ENCODE results near the gene NEU2. TPM values are rescaled to one million over a fixed set of nuclear protein-coding genes. Genes with fewer than 3 reads are reported as not detected.

The NEU2 gene
- not detected for total RNA-seq

DNA sequence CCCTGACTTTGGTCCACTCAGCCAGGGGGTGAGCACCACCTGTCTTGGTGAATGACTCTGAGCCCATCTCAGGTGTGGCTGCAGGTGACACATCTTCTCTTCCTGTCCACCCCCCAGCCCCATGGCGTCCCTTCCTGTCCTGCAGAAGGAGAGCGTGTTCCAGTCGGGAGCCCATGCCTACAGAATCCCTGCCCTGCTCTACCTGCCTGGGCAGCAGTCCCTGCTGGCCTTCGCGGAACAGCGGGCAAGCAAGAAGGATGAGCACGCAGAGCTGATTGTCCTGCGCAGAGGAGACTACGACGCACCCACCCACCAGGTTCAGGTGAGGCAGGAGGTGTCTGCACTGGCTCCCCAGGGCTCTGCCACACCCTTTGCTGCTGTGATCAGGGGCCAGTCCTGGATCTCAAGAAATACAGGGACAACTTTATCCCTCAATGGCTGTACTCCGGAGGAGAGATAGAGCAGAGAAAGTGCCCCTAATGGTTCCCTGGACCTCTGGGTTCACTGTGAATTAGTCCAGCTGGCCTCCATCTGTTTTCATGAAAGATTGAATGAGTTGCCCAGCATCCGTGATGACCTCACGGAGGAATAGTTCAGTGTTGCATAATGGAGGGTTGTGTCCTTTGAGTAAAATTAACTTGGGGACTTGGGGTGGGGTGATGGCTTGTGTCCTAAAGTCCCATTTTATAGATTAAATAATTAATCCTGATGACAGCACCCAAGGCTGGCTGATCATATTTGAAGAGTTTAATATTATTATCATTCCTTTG is at the start of gene NEU2:
Gene NEU2 (plus strand): TSS at position 122 of the 770 bp plus-strand sequence. CDS start 0 bp downstream, at position 122.
- no peak for DNase-seq

DNA sequence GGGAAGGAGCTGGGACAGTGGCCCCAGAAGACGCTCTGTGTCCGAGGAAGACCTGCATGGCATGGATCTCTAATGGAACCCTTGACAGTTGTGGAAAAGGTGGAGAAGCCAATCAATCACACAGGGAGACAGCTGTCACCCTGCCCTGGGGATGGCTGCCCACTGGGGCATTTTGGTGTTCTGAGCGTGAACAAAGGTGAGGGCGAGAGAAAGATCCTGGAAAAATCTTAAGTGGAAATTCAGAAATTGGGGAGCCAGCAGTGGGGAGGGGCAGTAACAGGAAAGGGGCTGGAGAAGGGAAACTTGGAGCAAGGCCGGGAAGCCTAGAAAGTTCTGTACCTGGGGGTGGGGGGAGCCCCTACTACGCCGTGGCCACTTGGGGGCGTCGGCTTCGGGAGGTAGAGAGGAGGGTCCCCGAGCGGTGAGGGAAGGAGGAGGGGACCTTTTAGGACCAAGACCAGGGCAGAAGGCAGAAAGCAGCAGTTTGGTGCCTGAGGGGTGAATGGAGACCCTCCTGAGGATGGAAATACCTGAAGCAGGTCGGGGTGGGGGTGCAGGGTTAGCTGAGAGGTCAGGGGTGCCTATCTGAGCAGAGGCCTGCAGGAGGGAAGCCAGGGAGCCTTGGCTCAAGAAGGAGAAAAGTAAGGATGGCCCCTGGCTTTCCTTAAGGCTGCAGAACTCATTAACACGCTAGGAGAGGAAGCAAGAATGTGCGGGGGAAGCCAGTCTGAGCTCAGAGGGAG is 49.4 kb upstream of the NEU2 start:
- no peak for DNase-seq

DNA sequence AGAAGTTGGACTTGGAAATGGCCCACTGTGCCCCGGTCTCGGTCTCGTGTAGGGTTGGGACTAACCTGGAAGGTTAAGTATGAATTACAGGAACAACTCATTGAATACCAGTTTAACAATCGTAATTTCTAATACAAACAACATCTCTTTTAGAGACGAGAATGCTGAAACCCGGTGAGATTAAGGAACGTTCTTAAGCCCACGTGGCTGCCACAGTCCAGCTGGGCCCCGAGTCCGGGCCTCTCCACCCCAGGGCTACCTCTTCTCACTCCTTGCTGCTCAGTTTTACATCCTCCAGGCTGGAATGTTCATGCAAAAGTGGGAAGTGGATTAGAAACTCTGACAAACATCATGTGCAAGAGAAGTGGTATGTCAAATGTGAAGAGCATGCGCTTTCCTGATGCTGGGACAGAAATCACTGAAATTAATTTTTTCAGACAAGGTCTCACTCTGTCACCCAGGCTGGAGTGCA is 48.8 kb upstream of the NEU2 start:
- DNase-seq: no peak

DNA sequence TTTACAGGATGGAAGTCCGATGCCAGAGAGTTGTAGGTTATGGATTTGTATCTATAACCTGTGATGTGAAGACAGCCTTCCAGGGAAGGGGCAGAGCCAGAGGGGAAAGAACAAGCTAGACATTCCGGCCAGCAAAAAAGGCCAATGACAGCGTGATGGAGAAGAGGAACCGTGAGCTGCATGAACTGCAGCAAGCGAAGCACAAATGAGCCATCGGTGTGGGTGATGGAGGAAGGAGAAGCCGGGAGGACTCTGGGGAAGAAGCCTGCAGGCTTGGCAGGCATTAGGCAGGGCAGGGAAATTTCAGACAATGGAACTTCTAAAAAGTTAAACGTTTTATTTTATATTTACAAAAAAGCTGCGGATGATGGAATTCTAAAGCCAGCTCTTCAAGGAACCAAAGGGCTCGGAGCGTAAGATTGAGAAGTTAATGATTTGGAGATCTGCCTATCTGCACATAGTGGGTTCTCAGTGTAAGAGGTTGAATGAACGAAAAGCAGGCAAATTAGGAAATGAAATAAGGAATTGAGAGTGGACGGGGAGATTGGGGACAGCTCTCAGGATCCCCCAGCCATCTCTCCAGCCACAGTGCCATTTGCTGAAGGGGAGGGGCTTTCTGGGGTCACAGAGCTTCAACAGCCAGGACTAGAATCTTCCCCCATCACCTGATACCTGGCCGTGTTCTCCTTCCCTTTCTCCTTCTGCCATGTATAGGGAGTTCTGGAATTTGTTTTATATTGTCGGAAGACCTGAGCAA is 47.8 kb upstream of the NEU2 start:
- no peak for DNase-seq

DNA sequence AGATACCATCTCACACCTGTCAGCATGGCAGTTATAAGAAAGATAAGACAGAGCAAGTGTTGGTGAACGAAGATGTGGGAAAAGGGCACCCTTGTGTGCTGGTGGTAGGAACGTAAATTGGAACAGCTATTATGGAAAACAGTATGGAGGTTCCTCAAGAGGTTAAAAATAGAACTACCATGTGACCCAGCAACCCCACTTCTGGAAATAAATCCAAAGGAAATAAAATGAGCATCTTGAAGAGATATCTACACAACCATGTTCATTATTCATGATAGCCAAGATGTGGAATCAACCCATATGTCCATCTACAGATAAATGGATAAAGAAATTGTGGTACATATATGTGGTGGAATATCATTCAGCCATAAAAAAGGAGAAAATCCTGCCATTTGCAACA is 46.3 kb upstream of the NEU2 start:
- no peak for DNase-seq

DNA sequence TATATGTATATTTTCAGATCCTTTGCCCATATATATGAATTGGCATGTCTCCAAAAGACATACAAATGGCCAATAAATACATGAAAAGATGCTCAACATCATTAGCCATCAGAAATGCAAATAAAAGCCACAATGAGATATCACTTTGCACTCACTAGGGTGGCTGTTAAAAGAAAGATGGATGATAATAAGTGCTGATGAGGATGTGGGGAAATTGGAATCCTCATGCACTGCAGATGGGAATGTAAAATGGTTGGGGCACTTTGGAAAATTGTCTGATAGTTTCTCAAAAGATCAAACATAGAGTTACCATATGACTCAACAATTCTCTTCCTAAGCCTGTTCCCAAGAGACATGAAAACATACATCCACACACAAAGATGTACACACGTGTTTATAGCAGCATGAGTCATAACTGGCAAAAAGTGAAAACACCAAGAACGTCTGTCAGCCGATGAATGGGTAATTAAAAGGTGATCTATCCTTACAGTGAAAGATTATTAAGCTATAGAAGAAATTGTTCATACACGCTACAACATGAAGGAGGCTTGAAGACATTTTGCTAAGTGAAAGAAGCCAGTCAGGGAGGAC is 39.1 kb upstream of the NEU2 start:
- DNase-seq: no peak

DNA sequence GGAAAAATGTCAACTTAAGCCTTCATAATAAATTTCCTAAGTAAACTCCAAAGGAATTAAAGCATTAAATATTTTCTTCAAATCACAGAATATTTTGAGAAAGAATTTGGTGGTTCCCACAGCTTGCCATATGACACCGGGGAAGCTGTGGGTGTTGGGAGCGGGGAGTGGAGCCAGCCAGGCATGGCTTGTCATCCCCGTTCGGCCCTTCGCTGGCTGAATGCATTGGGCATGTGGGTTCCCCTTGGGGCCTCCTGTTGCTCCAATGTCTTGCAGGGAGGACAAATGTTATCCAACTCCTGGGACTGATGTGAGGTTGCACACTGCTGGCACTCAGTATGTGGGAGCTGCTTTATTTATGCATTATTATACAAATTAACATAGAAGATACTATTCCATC is 38.0 kb upstream of the NEU2 start:
- DNase-seq: no peak

DNA sequence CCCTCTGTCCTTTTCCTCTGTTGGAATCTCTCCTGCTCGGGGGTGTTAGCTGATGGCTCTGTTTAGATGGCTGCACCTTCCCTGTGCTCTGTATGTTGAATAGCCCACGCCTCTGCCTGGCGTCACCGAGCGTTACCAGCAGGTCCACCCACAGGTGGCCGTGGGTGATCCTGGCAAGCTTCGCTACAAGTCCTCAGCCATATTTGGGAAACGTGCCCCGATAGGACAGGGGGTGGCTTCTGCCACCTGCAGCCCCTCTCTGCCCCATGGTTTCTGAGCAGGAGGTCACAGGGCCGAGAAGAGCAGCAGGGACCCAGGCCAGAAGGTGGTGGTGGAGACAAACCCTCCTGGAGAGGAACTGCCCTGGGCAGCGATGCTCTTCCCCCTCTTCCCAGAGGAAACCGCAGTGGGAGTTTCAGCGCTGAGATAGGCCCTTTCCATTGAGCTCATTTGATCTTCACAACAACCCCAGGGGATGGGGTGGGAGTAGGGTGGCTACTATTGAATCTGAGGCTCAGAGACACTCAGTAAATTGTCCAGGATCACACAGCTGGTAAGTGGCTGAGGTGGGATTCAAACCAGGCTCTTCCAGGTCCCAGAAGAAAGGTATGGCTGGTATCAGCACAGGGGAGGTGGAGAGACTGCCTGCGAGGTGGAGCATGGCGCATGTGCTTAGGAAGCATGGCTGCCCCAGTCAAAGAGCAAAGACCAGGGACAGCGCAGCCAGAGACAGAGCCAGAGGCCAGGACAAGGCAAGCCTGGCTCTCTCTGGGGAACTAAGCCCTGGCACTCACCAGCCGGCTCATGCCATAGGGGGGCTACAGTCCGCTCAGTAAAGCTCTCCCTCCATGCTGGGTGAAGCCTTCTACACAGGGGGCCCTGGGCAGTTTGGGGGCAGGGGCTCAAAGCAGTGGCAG is 34.5 kb upstream of the NEU2 start:
- peak; percentile 33 for DNase-seq

DNA sequence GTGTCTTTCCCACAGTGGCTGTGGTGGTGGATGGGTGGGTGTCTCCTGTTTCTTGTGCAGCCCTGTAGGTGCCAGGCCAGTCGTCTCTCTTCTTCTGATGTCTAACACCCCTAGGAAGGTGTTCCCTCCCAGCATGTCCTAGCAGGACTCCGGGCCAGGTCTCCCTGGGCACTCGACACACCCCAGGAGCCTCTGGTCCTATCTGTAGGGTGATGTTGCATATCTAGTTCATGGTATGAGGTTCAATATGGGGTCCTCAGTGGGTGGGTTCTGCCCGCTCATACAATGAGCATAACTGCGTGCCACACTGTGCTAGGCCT is 33.8 kb upstream of the NEU2 start:
- no peak for DNase-seq

DNA sequence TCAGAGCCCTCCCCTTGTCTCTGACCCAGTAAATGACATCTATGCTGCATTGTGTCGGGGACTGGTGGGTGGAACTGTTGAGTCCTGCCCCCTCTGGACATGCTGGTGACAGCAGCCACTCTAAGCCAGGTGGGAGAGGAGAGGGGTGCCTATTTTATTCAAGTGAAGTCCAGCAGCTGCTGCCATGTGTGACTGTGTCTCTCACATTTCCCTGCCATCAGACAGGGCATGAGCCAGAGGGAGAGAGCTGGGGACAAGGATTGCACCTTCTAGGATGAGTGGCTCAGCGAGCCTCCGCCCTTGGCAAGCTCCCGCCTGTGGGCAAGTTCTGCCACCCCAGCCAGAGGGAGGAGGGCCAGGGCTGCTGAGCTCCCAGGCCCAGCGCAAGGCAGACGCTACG is 33.1 kb upstream of the NEU2 start:
- DNase-seq: no peak

DNA sequence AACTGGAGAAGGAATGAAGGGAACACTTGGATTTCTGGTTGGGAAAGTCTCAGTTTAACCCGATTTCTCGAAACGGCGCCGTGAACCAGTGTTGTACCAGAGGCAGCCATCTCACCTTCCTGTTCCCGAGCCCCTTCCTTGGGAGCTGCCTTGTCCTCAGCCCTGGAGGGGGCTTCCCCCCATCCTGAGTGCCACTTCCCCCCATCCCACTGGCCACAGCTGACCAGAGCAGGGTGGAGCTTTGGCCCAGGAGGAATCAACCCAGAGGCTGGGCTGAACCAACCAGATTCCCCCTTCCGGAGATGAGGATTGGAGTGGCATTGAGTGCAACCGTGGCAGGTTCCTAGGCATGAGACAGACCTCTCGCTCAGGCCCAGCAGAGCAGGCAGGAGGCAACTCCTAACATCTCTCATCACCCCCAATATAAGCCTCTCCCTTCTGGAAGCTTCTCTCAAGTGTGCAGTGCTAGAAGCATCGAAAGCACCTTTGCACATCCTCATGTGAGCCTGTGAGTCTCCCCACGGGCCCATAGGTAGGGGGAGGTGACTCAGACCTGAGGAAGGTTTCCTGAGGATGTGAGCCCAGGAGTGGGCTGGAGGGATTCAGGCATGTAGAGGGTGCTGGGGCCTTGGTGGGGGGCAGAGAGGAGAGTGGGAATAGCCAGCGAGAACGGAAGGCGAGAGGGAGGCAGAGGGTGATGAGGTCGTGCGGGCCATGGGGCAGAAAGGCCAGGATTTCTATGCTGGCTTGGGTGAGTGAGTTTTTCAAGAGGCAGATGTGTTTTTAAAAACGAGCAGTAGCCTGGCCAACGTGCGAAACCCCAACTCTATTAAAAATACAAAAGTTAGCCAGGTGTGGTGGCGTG is 31.4 kb upstream of the NEU2 start:
- no peak for DNase-seq

DNA sequence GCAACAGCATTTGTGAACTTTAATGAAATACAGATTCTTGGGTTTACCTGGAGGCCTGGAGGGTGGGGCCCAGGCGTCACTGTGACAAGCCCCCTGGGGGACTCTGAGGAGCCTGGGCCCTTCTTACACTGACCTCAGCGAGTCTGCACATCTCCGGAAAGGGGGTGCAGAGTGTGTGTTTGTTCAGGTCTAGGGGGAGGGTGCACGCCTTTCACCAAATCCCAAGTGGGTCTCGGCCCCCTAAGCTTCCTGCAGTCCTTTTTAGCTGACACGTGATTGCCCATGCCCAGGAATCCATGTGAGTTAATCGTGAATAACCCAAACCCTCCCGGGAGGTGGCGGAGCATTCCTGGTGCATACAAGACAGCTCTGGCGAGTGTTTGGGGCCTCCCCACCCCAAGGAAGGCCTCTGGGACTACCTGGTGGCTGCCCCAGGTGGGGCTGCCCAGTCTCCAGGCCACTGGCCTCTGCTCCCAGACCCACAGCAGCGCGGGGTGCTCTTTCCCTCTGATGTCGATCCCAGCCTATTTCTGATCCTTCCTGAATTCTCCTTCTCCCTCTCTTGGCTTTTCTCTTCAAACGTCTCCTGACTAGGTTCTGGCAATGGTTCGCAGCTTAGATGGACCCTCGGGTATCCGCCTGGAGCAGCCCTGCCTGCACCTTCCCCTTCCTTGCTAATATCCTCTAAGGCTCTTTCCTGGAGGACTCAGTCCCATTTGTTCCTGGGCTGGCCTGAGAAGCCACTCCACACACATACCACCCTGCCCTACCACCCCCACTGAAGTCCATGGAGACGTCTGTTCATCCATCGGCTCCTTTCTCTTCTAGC is 29.4 kb upstream of the NEU2 start:
- DNase-seq: no peak

DNA sequence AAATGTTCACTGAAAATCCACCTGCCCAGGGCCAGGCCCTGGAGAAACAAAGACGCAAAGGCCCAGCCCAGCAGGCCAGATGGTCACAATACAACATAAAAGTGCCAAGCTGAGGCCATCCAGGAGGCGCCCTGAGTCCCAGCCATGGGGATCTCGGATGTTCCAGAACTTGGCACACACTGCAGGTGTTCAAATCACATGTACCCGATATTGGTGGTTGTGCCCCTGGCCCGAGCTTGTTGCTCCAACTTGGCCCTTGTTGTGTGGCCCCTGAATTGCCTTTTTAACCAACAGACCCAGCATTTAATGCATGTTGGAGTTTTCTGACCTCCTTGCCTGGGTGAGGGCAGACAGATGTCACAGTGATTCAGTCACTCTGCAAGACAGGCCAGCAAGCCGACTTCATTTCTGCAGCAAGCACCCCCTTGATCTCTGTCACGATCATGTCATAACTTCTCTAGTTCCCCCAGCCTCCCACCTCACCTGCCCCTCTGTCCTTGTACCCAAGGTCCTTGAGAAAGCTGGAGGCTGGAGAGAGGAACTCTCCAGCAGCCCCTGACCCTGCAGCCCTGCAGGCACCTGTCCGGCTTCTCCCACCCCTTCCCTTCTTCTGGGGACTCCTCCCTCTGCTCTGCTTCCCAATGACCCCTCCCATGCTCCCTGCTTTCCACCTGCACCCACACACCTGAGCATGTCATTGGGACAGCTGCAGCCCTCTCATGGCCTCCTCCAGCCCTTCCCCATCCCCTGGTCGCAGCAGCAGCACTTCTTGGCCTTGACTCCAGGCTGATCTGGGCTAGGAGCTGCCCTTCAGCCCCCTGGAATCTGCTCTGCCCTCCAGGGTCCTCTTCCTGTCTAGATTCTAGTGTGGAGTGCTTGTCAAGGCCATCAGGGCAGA is 28.6 kb upstream of the NEU2 start:
- DNase-seq: no peak

DNA sequence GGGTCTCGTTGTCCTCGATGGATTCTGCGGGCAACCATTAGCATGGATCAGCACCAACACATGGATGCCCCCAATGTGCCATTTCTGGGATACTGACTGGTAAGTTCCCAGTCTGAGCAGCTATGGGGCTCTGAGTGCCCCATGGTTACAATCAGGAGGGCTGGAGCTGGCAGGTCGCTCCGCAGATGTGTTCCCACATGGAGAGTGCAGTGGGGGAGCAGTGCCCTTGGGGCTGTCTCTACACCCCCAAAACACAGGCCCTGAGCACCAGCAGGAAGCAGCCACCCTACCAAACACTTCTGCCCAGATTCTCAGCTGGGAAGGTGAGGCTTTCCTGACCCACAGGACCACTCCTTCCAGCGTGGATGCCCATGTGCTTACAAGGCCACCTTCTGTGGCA is 27.4 kb upstream of the NEU2 start:
- no peak for DNase-seq

DNA sequence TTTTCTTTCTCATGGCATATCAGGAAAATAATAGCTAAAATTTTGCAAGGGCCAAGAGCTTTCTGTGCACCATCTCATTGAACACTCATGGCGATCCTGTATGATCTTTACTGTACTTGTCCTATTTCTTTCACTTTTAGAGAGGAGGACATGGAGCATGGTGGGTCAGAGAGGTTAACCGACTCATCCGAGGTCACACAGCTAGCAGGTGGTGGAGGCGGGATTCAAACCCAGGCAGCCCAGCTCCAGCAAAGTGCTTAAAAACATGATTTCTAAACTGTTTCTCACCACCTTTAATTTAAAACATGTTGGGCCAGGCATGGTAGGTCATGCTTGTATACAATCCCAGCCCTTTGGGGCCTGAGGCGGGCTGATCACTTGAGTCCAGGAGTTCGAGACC is 25.8 kb upstream of the NEU2 start:
- no peak for DNase-seq

DNA sequence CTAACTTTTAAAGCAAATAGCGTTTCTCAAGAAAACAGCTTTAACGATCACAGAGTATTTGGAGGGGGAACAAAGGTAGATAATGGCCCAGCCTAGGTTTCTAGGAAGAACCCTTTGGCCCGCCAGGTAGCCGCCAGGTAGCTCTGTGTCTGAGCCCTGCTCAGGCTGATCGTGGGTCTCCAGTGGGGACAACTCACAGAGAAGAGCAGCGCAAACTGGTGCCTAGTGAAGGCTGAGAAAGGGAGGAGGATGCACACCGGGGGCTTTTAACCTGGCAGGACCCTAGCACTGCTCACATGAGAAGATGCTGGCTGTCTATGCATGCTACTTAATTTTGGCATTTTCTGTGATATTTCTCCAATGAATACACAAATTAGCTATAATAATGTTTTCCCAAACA is 25.2 kb upstream of the NEU2 start:
- no peak for DNase-seq

DNA sequence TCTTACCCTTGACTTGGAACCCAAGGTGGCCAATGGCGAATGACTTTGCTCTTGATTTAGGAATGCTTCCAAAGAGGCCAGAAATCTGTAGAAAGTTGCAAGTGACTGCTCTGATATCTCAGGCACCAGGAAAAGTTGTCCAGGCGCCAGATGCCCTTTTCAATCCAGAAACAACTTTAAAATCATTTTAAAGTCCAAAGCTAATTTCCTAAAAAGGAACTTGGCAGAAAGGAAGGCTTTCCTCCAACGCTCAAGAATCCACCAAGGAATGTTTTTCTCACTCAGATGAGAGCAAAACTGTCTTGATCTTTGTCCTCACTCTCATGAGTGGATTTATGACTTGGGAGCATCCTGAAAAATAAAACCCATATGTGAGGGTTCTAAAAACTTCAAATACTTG is 24.7 kb upstream of the NEU2 start:
- DNase-seq: no peak

DNA sequence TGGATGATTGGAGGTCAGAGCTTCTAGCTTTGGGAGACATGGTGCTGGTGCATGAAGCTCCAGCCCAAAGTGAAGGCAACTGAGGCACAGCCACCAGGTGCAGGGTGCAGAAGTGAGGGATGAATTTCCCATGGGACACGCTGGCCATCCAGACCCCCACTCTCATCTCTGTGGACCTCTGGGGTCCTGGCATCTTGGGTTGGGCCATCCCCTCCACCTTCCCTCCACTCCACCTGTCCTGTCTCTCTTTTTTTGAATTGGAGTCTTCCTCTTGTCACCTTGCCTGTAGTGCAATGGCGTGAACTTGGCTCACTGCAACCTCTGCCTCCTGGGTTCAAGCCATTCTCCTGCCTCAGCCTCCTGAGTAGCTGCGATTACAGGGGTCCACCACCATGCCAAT is 22.8 kb upstream of the NEU2 start:
- DNase-seq: no peak

All from occipital lobe (tissue), 2 donors.